Osteocyte (in vitro differentiated cells): ENCODE results near the gene SQSTM1. TPM values are rescaled to one million over a fixed set of nuclear protein-coding genes. Genes with fewer than 3 reads are reported as not detected.
A peak's percentile ranks its signal among the peaks of the same experiment; 100 is the strongest.

ENCODE experiments used
- DNase-seq: peaks from one replicate; pipeline ENCODE4 v3.0.0; 2021; ENCODE audit warnings: mixed read lengths; ENCODE audit not compliant: unreplicated experiment; ENCODE audit errors: extremely low spot score
- H3K27ac Mint-ChIP-seq: one replicate; pipeline ENCODE4 v1.8.0; 2021; ENCODE audit warnings: mild to moderate bottlenecking, mixed read lengths; ENCODE audit not compliant: unreplicated experiment
- H3K27me3 Mint-ChIP-seq: one replicate; pipeline ENCODE4 v1.8.0; 2021; ENCODE audit warnings: mixed read lengths; ENCODE audit not compliant: unreplicated experiment
- H3K36me3 Mint-ChIP-seq: one replicate; pipeline ENCODE4 v1.8.0; 2021; ENCODE audit warnings: mixed read lengths; ENCODE audit not compliant: unreplicated experiment
- H3K4me1 Mint-ChIP-seq: one replicate; pipeline ENCODE4 v1.8.0; 2021; ENCODE audit warnings: mixed read lengths; ENCODE audit not compliant: unreplicated experiment
- H3K4me3 Mint-ChIP-seq: one replicate; pipeline ENCODE4 v1.8.0; 2021; ENCODE audit warnings: mild to moderate bottlenecking, moderate library complexity, mixed read lengths; ENCODE audit not compliant: unreplicated experiment
- H3K9me3 Mint-ChIP-seq: one replicate; pipeline ENCODE4 v1.8.0; 2021; ENCODE audit warnings: mixed read lengths; ENCODE audit not compliant: unreplicated experiment
- CTCF ChIP-seq: fragments of 200-600 bp; sonication (generic); IDR thresholded peaks from 2 replicates; pipeline ENCODE4 v1.5.0; 2021; ENCODE audit warnings: antibody characterized with exemption, mild to moderate bottlenecking, moderate library complexity
- total RNA-seq: library from RNA; stranded (reverse); gene quantifications from 2 replicates; pipeline ENCODE4 v1.2.1, GENCODE V29; 2021

The SQSTM1 gene
- total RNA-seq, 1 donor from 2014 or later = 447 TPM

GRCh38 chr5:179836225-179837019 is 15.7 kb downstream of the SQSTM1 start:
- no peaks in the 10 kb centered on the region for H3K4me1 Mint-ChIP-seq
- DNase-seq = no peak
- no peaks in the 10 kb centered on the region for H3K27me3 Mint-ChIP-seq
- no peak for TF ChIP-seq CTCF
- peak overlapping the region; percentile 25 for H3K27ac Mint-ChIP-seq
- H3K4me3 Mint-ChIP-seq = no peak overlapping the region
- no peaks in the 10 kb centered on the region for H3K9me3 Mint-ChIP-seq
- H3K36me3 Mint-ChIP-seq = peaks cover 45% of the 10 kb centered on the region

GRCh38 chr5:179837076-179838011 is 16.6 kb downstream of the SQSTM1 start:
- Mint-ChIP-seq H3K27ac (peak overlapping the region; percentile 9), H3K9me3 (no peaks in the 10 kb centered on the region), H3K27me3 (no peaks in the 10 kb centered on the region), H3K4me3 (no peak overlapping the region), H3K4me1 (no peaks in the 10 kb centered on the region), H3K36me3 (peaks cover 44% of the 10 kb centered on the region)
- no peak for TF ChIP-seq CTCF
- no peak for DNase-seq

GRCh38 chr5:179839328-179840256 is 18.9 kb downstream of the SQSTM1 start:
- Mint-ChIP-seq H3K27ac (peak overlapping the region; percentile 31), H3K27me3 (no peaks in the 10 kb centered on the region), H3K9me3 (peaks cover under 1% of the 10 kb centered on the region), H3K4me1 (no peaks in the 10 kb centered on the region), H3K36me3 (peaks cover 38% of the 10 kb centered on the region), H3K4me3 (no peak overlapping the region)
- no peak for DNase-seq
- TF ChIP-seq CTCF = no peak

GRCh38 chr5:179840321-179840720 is 19.6 kb downstream of the SQSTM1 start:
- TF ChIP-seq CTCF = no peak
- no peak for DNase-seq
- H3K4me1 Mint-ChIP-seq = no peaks in the 10 kb centered on the region
- H3K9me3 Mint-ChIP-seq = peaks cover 5% of the 10 kb centered on the region
- no peaks in the 10 kb centered on the region for H3K27me3 Mint-ChIP-seq
- no peak overlapping the region for H3K4me3 Mint-ChIP-seq
- peak overlapping the region; percentile 31 for H3K27ac Mint-ChIP-seq
- H3K36me3 Mint-ChIP-seq = peaks cover 42% of the 10 kb centered on the region
